GM23338 (cell line): ENCODE results near the gene LPAR1. TPM values are rescaled to one million over a fixed set of nuclear protein-coding genes. Genes with fewer than 3 reads are reported as not detected.

Source experiments
- ATAC-seq: fragments of 200-7000 bp; cut with Tn5 transposase; 3 replicates; pipeline ENCODE4 v1.9.1; 2020
- DNase-seq: peaks from one replicate; pipeline ENCODE4 v3.0.0-alpha.2; 2015; ENCODE audit warnings: low spot score
- H2AFZ ChIP-seq: fragments of 200-600 bp; sonication (generic); 2 replicates; pipeline ENCODE4 v1.8.0; 2016; ENCODE audit warnings: antibody characterized with exemption, mild to moderate bottlenecking, moderate library complexity
- H3F3A ChIP-seq: fragments of 200-600 bp; sonication (generic); replicated peaks from 2 replicates; pipeline ENCODE4 v1.8.0; 2017; ENCODE audit warnings: antibody characterized with exemption, mixed run types, low read depth
- H3K27ac ChIP-seq: fragments of 200-600 bp; sonication (generic); 2 replicates; pipeline ENCODE4 v1.6.1; 2016; ENCODE audit warnings: low read depth
- H3K27me3 ChIP-seq: fragments of 200-600 bp; sonication (generic); 2 replicates; pipeline ENCODE4 v1.8.0; 2016; ENCODE audit warnings: mild to moderate bottlenecking, mixed run types, moderate library complexity; ENCODE audit not compliant: insufficient read depth
- H3K36me3 ChIP-seq: fragments of 200-600 bp; sonication (generic); 2 replicates; pipeline ENCODE4 v1.8.0; 2016; ENCODE audit warnings: mild to moderate bottlenecking; ENCODE audit not compliant: insufficient read depth
- H3K4me1 ChIP-seq: fragments of 200-600 bp; sonication (generic); 2 replicates; pipeline ENCODE4 v1.8.0; 2016; ENCODE audit warnings: mild to moderate bottlenecking, moderate library complexity; ENCODE audit not compliant: insufficient read depth
- H3K4me2 ChIP-seq: fragments of 200-600 bp; sonication (generic); 2 replicates; pipeline ENCODE4 v1.7.1; 2017; ENCODE audit warnings: mixed run types
- H3K4me3 ChIP-seq: fragments of 200-600 bp; sonication (generic); 2 replicates; pipeline ENCODE4 v1.6.1; 2016; ENCODE audit warnings: mixed run types
- H3K79me2 ChIP-seq: fragments of 200-600 bp; sonication (generic); replicated peaks from 2 replicates; pipeline ENCODE4 v1.8.0; 2017; ENCODE audit warnings: mild to moderate bottlenecking; ENCODE audit not compliant: insufficient read depth
- H3K9me2 ChIP-seq: fragments of 200-600 bp; sonication (generic); 2 replicates; pipeline ENCODE4 v1.8.0; 2017; ENCODE audit not compliant: insufficient read depth
- H4K20me1 ChIP-seq: fragments of 200-600 bp; sonication (generic); replicated peaks from 2 replicates; pipeline ENCODE4 v1.8.0; 2017; ENCODE audit warnings: mild to moderate bottlenecking; ENCODE audit not compliant: insufficient read depth
- H3K27ac Mint-ChIP-seq: 2 replicates; pipeline ENCODE4 v1.8.0; 2020; ENCODE audit warnings: inconsistent platforms, mild to moderate bottlenecking, moderate library complexity, mixed read lengths
- H3K27me3 Mint-ChIP-seq: 3 replicates; pipeline ENCODE4 v1.8.0; 2022; ENCODE audit warnings: low read depth, mild to moderate bottlenecking, moderate library complexity, mixed read lengths, inconsistent platforms; ENCODE audit not compliant: insufficient read depth, poor library complexity
- H3K36me3 Mint-ChIP-seq: 3 replicates; pipeline ENCODE4 v1.8.0; 2021; ENCODE audit warnings: low read depth, mild to moderate bottlenecking, inconsistent platforms, moderate library complexity, mixed read lengths
- H3K4me1 Mint-ChIP-seq: 3 replicates; pipeline ENCODE4 v1.8.0; 2020; ENCODE audit warnings: mild to moderate bottlenecking, inconsistent platforms, mixed read lengths
- H3K4me3 Mint-ChIP-seq: 3 replicates; pipeline ENCODE4 v1.8.0; 2021; ENCODE audit warnings: moderate library complexity, mild to moderate bottlenecking, inconsistent platforms, mixed read lengths
- H3K9me3 Mint-ChIP-seq: 3 replicates; pipeline ENCODE4 v1.8.0; 2020; ENCODE audit warnings: moderate library complexity, mild to moderate bottlenecking, inconsistent platforms, mixed read lengths
- ZNF114 ChIP-seq: fragments of 250-450 bp; sonication (Bioruptor Pico); IDR thresholded peaks from 2 replicates; pipeline ENCODE4 v1.5.0; 2020; ENCODE audit warnings: mild to moderate bottlenecking, moderate library complexity
- ZNF331 ChIP-seq: fragments of 250-450 bp; sonication (Bioruptor Pico); IDR thresholded peaks from 2 replicates; pipeline ENCODE4 v1.5.0; 2020; ENCODE audit warnings: low read depth, mild to moderate bottlenecking, moderate library complexity
- ZNF462 ChIP-seq: fragments of 250-450 bp; sonication (Bioruptor Pico); IDR thresholded peaks from 2 replicates; pipeline ENCODE4 v1.5.0; 2020; ENCODE audit warnings: mild to moderate bottlenecking, moderate library complexity
- polyA plus RNA-seq: library from polyadenylated mRNA; unstranded; fragments of >200 nt; fragmentation: Nextera tagmentation; extraction: Ambion mirVana; gene quantifications from 2 replicates; pipeline ENCODE4 v1.2.1, GENCODE V29; 2016
- total RNA-seq: library from RNA; depleted of rRNA; stranded (reverse); fragments of >200 nt; shearing (Covaris generic); gene quantifications from 2 replicates; pipeline ENCODE4 v1.2.3, GENCODE V29; 2014
- TF ChIP-seq, protein P1 (sequence below), 2 experiments: fragments of 200-600 bp in 1 of 2; sonication (generic) in 1 of 2; conservative IDR thresholded peaks; 2 replicates each; pipeline versions ENCODE4 v1.5.1 to v1.6.1; 2016 to 2017; ENCODE audit warnings: antibody characterized with exemption in 2 of 2, low read depth in 2 of 2, mild to moderate bottlenecking in 2 of 2, moderate library complexity in 1 of 2

LPAR1 gene
- total and polyA plus RNA-seq, 2 experiments from 2014 or later = 1.0 to 3.8 TPM

GRCh38 chr9:110874963-110875674 lies 163.2 kb downstream of the LPAR1 start:
- Histone ChIP-seq H3K4me1 (peaks cover 22% of the 10 kb centered on the region), H4K20me1 (no peaks in the 10 kb centered on the region), H3K4me3 (no peak overlapping the region), H3K36me3 (no peaks in the 10 kb centered on the region), H3K27me3 (no peaks in the 10 kb centered on the region), H3K79me2 (no peaks in the 10 kb centered on the region), H3K4me2 (no peak overlapping the region), H2AFZ (peak overlapping the region; percentile 35; the same call in 1 of the 2 replicates), H3F3A (no peaks in the 10 kb centered on the region), H3K27ac (no peak overlapping the region), H3K9me2 (peaks cover 12% of the 10 kb centered on the region)
- DNase-seq (peak; percentile 87), ATAC-seq (peak; percentile 100)
- Mint-ChIP-seq H3K36me3 (peaks cover 3% of the 10 kb centered on the region; the same call in 1 of the 3 replicates), H3K4me3 (no peak overlapping the region), H3K27me3 (no peaks in the 10 kb centered on the region), H3K9me3 (no peaks in the 10 kb centered on the region; the same call in 2 of the 3 replicates), H3K27ac (no peak overlapping the region; the same call in 1 of the 2 replicates), H3K4me1 (peaks cover 19% of the 10 kb centered on the region)
- no peak for TF ChIP-seq ZNF114 (CRISPR knock-in tag)
- TF ChIP-seq ZNF462 (CRISPR knock-in tag) = peak; percentile 65; the same call in 1 of the 2 replicates
- TF ChIP-seq ZNF331 = no peak
- TF ChIP-seq, protein P1, sequence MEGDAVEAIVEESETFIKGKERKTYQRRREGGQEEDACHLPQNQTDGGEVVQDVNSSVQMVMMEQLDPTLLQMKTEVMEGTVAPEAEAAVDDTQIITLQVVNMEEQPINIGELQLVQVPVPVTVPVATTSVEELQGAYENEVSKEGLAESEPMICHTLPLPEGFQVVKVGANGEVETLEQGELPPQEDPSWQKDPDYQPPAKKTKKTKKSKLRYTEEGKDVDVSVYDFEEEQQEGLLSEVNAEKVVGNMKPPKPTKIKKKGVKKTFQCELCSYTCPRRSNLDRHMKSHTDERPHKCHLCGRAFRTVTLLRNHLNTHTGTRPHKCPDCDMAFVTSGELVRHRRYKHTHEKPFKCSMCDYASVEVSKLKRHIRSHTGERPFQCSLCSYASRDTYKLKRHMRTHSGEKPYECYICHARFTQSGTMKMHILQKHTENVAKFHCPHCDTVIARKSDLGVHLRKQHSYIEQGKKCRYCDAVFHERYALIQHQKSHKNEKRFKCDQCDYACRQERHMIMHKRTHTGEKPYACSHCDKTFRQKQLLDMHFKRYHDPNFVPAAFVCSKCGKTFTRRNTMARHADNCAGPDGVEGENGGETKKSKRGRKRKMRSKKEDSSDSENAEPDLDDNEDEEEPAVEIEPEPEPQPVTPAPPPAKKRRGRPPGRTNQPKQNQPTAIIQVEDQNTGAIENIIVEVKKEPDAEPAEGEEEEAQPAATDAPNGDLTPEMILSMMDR (conservative IDR thresholded peaks at IDR 0.05; ENCODE audit: low read depth in 2 of 2) = peak; percentile 70 to 87
